GM19240 (cell line): ENCODE data around the gene MAP2K7.
A peak's percentile ranks its signal among the peaks of the same experiment; 100 is the strongest.

Experiments
- DNase-seq: peaks from one replicate; pipeline ENCODE4 v3.0.0; 2011; ENCODE audit warnings: low spot score; ENCODE audit not compliant: insufficient read length

MAP2K7 gene

DNA sequence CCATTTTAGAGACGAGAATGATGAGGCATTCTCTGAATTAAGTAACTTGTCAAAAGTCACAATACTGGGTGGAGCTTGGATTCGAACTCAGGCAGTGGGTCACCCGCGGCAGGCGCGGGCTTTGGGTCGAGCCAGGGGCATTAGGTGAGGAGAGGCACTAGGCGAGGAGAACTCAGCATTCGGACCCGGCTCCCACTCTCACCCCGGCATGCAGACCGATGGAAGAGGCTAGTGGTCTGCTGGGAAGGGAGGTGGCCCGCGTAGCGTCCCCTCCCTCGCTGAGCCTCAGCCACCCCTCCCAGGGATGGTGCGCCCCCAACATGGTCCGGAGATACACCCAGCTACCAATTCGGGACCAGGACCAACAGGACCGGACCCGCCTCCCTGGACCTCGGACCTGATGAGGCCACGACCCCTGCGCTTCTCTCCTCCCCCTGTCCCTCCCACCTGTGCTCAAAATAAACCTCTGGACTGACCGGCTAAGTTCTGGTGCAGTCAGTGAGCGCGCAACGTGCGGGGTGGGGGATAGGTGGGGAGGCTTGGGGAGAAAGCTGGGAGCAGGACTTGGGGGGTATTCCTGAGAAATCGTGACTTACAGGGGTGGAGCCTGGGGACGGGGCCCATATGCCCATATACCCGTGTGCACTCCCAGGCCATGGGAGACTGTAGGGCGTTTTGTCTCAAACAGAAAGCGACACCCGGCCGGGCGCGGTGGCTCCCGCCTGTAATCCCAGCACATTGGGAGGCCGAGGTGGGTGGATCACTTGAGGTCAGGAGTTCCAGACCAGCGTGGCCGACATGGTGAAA lies 15.1 kb downstream of the MAP2K7 start:
- no peak for DNase-seq

DNA sequence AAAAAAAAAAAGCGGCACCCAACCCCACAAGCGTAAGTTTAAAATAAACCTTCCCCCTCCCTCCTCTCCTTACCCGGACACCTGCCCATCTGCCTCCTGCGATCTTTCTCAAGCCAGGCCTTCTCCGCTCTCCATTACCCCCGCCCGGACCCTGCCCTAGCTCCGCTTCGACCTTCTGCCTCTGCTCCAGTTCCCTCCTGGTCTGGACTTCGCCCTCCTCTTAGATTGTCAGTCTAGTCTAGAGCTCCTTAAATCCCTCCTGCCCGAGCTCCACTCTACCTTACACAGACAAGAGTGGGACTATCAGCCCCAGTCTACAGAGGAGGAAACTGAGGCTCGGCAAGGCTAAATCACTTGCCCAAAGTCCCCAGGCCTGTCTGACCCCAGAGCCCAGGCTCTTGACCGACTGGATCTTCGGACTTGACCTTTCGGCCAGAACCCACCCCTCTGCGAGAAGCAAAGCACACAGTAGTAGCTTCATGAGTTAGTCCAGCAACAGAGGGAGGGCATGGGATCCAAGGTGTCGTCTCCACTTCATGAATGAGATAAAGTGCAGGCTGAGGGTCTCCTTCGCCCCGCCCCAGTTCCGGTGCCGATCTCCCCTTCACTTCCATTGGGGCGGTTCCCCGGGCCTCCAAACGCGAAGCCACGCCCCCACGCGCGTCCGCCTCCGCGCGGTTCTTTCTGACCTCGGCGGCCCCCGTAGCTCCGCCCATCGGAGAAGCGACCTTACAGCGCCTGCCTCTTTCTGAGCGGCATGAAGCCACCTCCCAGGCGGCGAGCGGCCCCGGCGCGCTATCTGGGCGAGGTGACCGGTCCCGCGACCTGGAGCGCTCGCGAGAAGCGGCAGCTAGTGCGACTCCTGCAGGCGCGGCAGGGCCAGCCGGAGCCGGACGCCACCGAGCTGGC lies 16.2 kb downstream of the MAP2K7 start, which contains the start of gene SNAPC2:
Gene SNAPC2 (plus strand): TSS at position 729 of the 909 bp plus-strand sequence. CDS start 29 bp downstream, at position 758.
- peak; percentile 95 for DNase-seq

DNA sequence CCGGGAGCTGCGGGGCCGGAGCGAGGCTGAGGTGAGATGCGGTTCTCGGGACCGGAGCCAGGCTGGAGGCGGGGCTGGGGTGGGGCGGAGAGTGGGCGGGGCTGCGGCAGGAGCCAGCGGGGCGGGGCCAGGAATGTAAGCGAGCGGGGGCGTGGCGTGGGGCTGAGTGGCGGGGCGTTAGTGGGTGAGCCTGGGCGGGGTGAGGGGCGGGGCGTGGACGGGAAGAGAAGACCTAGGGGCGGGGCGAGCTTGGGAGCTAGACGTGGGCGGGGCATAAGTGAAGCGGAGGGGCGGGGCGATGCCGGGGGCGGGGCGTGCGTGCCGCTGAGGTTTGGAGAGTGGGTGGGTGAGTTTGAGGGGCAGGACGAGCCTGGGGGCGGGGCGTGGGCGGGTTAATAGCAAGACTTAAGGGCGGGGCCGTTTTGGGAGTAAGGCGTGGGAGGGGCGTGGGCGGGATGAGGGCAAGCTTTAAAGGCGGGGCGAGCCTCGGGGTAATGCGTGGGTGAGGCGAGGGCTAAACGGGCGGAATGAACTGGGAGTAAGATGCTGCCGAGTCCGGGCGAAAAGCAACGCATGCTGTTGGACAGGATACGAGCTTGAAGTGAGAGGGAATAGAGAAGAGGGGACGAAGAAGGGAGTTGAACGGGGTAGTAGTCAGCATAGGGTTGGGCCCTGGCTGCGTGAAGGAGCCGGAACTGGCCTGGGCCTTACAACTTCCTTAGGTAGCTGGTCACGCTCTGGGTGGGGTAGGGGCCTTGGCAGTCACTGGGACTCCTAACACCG lies 17.0 kb downstream of the MAP2K7 start:
- DNase-seq, result peak; percentile 81

DNA sequence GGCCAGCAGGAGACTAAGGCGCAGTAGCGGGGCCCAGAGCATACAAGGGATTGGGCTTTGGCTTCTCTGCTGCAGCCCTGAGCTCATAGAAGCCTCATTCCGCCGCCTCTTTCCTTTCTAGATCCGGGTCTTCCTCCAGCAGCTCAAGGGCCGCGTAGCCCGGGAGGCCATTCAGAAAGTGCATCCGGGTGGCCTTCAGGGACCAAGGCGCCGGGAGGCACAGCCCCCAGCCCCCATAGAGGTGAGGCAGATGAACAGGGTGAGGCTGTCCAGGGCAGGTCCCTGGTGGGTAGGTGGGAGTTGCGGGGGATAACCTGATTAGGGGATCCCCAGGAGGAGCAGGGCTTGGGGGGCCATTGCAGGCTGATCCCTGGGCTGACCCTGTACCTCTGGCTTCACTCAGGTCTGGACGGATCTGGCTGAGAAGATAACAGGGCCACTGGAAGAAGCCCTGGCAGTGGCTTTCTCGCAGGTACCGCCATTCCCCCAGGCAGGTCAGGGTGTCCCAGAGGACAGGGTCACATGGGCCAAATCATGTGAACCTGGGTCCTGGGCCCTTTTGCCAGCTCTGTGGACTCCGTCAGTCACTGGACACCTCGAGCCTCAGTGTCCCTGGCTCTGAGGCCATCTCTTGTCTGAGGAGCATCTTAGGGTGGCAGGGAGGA lies 17.8 kb downstream of the MAP2K7 start:
- DNase-seq, result no peak

DNA sequence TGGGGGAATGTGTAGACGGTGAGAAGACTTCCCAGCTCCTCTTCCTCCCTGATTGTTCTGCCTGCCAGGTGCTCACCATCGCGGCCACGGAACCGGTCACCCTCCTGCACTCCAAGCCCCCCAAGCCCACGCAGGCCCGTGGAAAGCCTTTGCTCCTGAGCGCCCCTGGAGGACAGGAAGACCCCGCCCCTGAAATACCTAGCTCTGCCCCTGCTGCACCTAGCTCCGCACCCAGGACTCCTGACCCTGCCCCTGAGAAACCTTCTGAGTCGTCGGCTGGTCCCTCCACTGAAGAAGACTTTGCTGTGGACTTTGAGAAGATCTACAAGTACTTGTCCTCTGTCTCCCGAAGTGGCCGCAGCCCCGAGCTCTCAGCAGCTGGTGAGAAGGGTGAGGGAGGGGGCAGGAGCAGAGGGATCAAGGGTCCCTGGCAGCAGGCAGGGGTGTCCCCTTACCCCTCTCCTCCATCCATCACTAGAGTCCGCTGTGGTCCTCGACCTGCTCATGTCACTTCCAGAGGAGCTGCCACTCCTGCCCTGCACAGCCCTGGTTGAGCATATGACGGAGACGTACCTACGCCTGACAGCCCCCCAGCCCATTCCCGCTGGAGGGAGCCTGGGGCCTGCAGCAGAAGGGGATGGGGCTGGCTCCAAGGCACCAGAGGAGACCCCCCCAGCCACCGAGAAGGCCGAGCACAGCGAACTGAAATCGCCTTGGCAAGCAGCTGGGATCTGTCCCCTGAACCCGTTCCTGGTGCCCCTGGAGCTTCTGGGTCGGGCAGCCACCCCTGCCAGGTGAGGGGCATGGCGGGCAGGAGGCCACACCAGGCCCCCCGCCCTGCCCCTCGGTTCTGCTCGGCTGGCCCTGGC lies 18.5 kb downstream of the MAP2K7 start:
- DNase-seq, result no peak

DNA sequence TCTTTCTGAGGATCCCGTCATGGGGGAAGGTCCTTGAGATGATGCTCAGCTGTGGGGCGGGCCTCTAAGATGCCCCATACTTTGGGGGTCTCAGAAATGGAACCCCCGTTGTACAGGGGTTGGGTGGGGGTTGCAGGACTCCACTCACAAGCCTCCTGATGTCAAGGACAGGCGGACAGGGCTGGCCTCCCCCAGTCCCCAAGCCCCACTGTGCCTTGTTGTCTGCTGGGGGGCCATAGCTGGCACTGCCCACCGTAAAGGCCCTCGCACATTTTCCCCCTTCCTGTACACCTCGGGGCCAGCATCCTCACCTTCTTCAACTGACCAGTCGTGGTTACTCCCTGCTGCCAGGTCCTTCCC lies 19.1 kb downstream of the MAP2K7 start:
- DNase-seq, result no peak

DNA sequence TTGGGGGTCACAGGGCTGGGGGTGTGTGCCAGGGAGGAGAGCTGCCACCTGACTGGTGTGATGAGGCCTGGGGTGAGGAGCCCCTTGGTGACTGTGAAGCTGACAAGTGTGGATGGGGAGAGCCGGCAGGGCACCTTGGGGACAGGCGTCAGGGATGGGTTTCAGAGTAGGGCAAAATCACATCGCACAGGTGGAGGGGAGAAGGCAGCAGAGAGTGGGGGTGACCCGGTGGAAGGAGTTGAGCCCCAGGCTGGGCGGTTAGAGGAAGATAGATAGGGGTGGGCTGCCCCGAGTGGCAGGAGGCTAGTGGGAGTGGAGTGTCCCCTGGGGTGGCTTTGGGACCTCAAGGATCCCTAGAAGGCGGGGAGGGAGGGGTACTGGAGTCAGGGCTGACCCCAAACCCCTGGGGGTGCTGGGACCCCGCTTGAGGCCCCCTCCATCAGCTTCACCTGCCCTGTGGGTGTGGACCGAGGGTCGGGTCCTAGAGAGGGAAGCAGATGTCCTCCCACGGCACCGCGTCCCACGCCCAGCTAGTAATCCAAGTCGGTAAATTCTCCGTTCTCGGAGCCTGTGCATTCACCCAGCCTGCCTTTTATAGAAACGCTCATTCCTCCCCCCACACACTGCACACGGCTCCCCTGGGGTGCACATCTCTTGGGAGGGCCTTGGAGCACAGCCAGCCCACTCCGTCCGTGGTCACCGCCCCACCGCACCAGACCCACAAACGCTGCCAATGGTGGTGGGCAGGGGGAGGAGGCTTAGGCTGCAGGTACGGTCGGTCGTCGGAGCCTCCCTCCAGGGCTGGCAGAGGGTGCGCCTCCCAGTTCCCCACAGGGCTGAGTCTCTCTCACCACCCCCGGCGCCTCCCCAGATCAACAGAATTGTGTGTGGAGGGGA lies 19.9 kb downstream of the MAP2K7 start:
- no peak for DNase-seq

DNA sequence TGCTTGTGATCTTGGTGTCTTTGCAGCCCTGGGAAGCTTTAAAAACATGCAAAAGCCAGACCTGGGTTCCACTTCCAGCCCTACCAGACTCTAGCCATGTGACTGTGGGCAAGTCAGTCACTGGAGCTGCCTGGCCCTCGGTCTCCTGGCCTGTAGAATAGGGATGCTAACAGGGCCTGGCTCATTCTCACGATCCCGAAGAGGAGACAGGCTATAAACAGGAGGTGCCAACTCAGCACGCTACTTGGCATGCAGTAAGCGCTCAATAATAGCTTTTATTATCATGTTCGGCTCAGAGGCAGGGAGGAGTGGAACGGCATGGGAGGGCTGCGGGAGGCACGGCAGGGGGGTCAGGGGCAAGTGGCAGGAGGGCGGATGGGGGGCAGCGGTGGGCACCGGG lies 20.6 kb downstream of the MAP2K7 start:
- no peak for DNase-seq

DNA sequence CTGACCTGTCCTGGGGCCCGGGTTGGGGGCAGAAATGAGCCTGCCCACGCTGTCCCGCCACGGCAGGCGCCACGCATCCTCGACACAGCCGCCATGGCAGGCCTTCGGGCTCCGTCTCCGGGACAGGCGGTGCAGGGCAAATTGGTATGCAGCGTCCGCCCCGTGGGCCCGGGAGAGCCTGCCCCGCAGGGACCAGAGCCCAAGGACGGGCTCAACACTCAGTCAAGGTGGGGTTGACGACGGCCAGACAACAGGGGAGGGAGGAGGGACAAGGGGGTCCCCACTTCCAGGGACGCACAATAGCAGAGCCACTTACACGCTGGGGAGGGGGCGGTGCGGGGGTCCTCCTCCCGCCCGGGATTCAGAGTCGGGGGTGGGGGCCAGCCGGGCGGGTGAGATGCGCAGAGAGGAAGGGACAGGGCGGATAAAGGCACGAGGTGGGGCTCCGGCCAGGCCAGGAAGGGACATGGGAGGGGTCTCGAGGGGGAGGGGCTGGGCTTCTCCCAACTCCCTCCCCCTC lies 21.0 kb downstream of the MAP2K7 start:
- DNase-seq, result no peak

DNA sequence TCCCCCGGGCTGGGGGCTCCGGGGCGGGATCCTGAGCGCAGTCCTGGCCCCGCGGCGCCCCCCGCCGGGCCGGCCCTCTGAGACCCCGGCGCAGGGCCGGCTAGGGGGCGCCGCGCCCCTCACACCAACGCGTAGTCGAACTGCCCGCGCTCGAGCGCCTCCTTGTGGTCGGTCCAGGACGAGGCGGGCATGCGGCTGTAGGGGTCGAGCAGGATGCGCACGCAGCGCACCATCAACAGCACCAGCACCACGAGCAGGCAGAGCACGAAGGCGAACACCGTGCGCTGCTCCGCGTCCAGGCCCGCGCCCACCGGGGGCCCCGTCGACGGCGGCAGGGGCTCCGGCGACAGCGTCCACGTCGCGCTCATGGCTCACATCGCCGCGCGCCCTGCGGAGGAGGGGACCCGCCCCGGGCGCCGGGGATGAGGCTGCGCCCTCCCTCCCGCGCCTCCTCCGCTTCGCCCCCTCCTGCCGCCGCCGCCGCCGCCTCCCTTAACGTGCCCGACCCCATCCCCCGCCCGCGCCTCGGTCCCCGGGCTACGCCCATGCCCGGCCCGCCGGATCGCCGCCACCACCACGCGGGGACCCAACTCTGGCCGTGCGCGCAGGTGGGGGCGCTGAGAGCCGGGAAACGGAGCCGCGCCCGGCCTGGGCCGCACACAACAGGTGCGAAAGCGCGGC lies 21.6 kb downstream of the MAP2K7 start:
- peak; percentile 68 for DNase-seq

DNA sequence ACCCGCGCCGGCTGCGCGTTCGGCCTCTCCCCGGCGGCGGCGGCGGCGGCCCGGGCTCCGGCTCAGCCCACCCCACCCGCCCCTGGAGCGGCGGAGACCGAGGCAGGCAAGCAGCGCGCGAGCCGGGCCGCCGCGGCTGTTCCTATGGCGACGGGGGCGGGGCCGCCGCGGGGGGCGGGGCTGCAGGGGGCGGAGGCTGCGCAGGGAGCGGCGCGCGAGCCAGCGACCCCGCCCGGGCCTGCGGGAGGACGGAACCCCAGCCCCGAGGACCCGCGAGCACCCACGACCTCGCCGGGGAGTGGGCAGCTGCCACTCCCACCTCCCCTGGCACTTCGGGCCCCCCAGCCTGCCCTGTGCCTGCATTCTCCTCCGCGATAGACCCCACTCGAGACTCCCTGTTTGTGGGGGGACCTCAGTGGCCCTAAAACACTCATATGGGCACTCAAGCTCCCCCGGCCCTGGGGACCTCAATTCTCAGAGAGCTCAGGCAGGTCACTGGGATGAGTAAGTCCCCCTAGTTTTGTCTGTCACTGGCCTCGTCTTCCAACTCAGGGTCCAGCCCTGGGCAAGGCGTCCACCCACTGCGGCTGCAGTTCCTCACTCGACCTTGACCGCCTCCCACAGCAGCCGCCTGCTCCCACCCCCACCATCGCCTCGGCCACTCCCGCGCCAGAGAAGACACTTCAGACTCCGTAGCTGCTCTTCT lies 22.5 kb downstream of the MAP2K7 start, which contains the start of gene CTXN1:
Gene CTXN1 (minus strand): TSS at position 115 of the 706 bp plus-strand sequence. CDS start 597 bp downstream, outside the sequence.
- DNase-seq, result peak; percentile 57

DNA sequence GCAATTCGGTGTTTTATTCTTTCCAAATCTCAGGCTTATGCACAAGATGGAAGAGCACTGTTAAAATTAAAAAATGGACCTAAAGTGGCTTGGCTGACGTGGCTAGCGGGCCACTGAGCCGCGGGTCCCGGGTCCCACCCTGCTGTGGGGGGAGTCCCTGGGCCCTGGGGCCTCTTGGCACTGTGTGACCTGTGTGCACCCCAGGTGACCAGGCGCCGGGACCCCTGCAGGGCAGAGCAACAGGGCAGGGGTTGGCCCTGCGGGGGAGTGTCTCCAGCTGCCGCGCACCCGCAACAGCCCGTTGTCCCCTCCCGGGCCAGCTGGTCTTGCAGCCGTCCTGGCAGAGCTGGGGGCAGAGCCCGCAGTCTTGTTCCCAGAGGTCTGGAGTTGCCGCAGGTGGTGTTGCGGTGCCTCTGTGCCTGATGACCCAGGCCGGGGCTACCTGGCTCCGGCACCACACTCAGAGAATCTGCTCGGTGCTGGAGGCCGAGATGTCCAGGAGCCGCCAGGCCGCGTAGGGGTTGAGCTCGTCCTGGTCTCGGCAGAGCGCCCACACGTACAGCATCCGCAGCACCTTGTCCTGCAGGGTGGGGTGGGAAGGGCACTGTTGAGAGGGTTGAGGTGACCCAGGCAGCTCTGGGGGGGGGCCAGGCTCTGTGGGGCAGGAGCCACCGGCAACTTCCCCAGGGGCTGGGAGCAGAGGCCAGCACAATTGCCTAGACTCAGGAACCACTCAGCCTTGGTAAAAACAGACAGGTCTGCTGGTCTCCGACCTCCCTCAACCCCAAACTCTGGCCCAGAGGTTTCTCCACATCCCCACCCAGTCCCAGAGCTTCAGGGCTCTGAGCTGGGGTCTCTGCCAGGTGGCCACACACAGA lies 23.3 kb downstream of the MAP2K7 start:
- DNase-seq, result no peak

DNA sequence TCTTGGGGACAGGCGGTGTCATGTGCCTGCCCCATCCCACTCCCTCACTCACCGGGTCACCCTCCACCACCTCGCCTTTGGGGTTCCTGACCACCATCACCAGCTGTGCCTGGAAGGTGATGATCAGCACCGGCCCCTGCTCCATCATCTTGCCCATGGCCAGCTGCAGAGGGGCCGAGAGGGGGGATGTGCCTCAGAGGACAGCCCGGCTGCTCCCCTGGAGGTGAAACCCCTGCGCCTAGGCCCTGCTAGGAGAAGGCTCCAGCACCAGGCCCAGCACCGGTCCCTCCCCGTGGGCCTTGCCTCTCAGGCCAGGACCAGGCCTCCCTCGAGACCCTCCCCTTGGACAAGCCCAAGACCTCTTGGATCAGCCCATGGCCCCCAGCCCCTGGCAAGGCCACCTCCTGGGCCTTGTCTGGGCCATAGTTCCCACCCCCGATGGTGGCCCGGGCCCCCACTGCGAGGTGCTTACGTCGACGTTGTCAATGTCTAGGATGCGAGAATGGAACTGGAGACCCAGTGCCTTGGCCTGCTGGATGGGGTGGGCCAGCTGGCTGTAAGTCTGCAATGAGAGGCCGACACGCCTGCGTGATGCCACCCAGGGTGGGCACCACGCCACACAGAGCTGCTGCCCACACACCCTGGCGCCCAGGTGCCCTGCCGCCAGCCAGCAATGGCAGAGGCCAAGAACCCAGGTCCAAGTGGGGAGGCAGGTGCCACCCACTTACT lies 24.1 kb downstream of the MAP2K7 start:
- DNase-seq, result no peak

DNA sequence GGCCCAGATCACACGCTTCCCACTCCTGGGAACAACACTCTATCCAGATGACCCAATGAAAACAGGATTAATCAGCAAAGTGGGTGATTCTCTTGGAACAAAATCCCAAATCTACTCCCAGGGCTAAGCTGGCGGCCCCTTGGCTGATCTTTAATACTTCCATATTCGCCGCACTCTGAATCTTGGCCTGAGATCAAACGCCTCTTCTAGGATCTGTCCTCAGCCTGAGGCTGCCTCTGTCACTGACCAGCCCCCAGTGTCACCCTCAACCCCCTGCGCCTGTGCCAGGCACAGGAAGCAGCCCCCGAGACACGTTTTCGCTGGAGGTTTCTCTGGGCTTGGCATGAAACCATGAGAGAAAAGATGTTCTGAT lies 24.6 kb downstream of the MAP2K7 start:
- DNase-seq, result no peak

DNA sequence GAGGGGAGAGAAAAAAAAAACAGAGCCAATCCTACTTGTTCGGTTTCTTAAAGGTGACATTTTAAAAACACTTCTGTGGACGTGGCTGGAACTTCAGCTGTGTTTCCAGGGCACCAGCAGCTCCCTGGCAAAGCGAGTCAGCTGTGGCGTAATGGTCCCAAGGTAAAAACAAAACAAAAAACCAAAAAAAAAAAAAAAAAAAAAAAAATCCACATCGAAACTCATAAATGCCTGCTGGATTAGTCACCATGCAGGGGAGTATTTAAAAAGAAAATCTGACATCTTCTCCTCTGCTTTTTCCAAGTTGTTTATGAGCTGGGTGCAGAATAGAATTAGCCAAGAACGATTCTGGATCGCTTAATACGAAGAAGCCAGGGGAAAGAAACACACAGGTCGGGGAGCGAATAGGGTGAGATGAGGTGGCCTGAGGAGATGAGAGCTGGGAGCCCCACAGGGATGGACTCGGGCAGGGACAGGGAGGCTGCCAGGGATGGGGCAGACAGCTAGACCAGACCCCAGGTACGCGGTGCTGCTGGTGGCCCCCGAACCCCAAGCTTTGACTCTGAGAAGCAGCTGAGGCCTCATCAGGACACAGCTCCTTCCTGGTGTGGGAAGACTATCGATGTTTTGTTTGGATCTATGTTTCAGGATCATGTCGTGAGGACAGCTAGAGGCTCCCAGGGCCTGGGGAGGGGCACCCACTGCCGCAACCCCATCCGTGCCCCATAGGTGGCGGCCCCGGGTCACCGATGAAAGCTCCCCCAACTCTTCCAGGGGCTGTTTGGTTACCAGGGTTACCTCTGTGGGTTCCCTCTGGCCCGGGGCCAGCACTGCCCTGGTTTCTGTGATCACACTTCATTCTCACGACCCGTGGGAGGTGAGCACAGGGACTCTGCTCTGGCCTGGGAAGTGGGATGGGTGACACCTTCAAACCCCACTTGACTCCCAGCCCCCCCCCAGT lies 25.3 kb downstream of the MAP2K7 start:
- peak; percentile 72 for DNase-seq
